ENCODE results near the gene MRPL18. TPM values are rescaled to one million over a fixed set of nuclear protein-coding genes. Genes with fewer than 3 reads are reported as not detected.

The MRPL18 gene
- total RNA-seq (2012; rRNA removed) (53.4 and 70.5 TPM in 2 replicates), polyA plus RNA-seq (2012; rRNA removed) (56.8 and 64.1 TPM in 2 replicates), Bru-seq, nascent RNA (percentile 73 among the genes with signal in this experiment), BruChase-seq, experiment 1, labeled RNA remaining after a 6-hour chase (percentile 71 among the genes with signal in this experiment), BruChase-seq, experiment 2, labeled RNA remaining after a 2-hour chase (percentile 63 among the genes with signal in this experiment)
- 30.1 and 53.9 TPM in 2 replicates for polyA plus RNA-seq (2012; cell fraction: cytosol; rRNA removed)
- polyA plus RNA-seq (2012; cell fraction: nucleus; rRNA removed; ENCODE audit: low replicate concordance), result 6.7 and 21.0 TPM in 2 replicates
- long read RNA-seq, transcript MRPL18-201 (4 exons, 978 nt), result major isoform, 37 of 42 reads
- long read RNA-seq, partial matches to known transcripts, result 2 of 42 reads
- long read RNA-seq, other reads (novel, unspliced or antisense), result 3 of 42 reads

GRCh38 chr6:159790149-159790955, at the start of gene MRPL18:
Gene MRPL18, plus strand, starts transcription at chr6:159790467. Its CDS starts 121 bp downstream, at chr6:159790588.
- Histone ChIP-seq H2BK15ac (ENCODE audit: low read depth, low read length) (peak within 1 kb of the TSS; percentile 9; the same call in 1 of the 3 replicates), H3K18ac (ENCODE audit: low read depth, low read length) (peak within 1 kb of the TSS; percentile 30), H2AK5ac (ENCODE audit: low read depth, low read length) (peak within 1 kb of the TSS; percentile 77), H3K14ac (replicated peaks; ENCODE audit: low read depth, low read length) (peak within 1 kb of the TSS; percentile 91), H3K23ac (ENCODE audit: low read depth, low read length) (peak within 1 kb of the TSS; percentile 95), H3K4ac (ENCODE audit: low read depth, low read length) (peak within 1 kb of the TSS; percentile 90), H2AK9ac (replicated peaks; ENCODE audit: low read depth, low read length, poor library complexity) (peak within 1 kb of the TSS; percentile 98), H4K20me1 (ENCODE audit: insufficient read depth, low read length) (peaks cover 16% of the 10 kb centered on the region), H3K9me1 (ENCODE audit: insufficient read depth, low read length) (no peaks in the 10 kb centered on the region), H2AFZ (replicated peaks; ENCODE audit: low read length, poor library complexity) (peak within 1 kb of the TSS; percentile 96), H2BK120ac (ENCODE audit: low read depth, low read length) (peak within 1 kb of the TSS; percentile 54), H3K4me2 (ENCODE audit: low read depth, low read length) (peak within 1 kb of the TSS; percentile 76), H4K91ac (ENCODE audit: insufficient read depth, low read depth, low read length) (peak within 1 kb of the TSS; percentile 89), H2BK5ac (ENCODE audit: low read depth, low read length, poor library complexity, severe bottlenecking) (peak within 1 kb of the TSS; percentile 75), H4K5ac (ENCODE audit: low read depth, low read length) (peak within 1 kb of the TSS; percentile 76), H3K27ac (ENCODE audit: insufficient read depth, low read length) (peak within 1 kb of the TSS; percentile 91), H3K27me3 (ENCODE audit: control insufficient read depth, insufficient read depth, low read length) (no peaks in the 10 kb centered on the region), H3K56ac (ENCODE audit: extremely low read depth, insufficient read depth, low read length) (peak within 1 kb of the TSS; percentile 79), H3K4me1 (ENCODE audit: control insufficient read depth, insufficient read depth, low read length) (peaks cover 4% of the 10 kb centered on the region), H3K4me3 (ENCODE audit: insufficient read depth, low read depth, low read length) (peak within 1 kb of the TSS; percentile 89), H2BK20ac (ENCODE audit: low read depth, low read length) (no peak within 1 kb of the TSS), H4K8ac (ENCODE audit: low read depth in 2 of 2, low read length in 2 of 2) (peak within 1 kb of the TSS; percentile 74 to 89), H3K9me3 (ENCODE audit: control insufficient read depth, insufficient read depth, low read length) (no peaks in the 10 kb centered on the region), H3K9ac (ENCODE audit: low read depth, low read length) (peak within 1 kb of the TSS; percentile 90), H3K36me3 (ENCODE audit: control insufficient read depth, insufficient read depth, low read length) (peaks cover 7% of the 10 kb centered on the region), H3K79me1 (ENCODE audit: low read depth in 1 of 2, low read length in 2 of 2) (peaks cover 11 to 25% of the 10 kb centered on the region in 2 experiments; a peak in 3 of 4 replicates)
- dilution Hi-C loops (cut with HindIII; ENCODE audit: low sequenced_read_pairs, unreplicated experiment), result no loop called here
- in situ Hi-C loops (cut with MboI; ENCODE audit: low sequenced_read_pairs), result no loop called here
- peak; percentile 98 for DNase-seq
- ChIA-PET POLR2A (ENCODE audit: unreplicated experiment) (interaction anchor here (0.7 to 1.0 kb wide), 2 partner anchors 54 to 110 kb away, joined by 3 read pairs; no protein-coding TSS in a partner anchor), CTCF (interaction anchor here (0.7 to 1.3 kb wide), 2 partner anchors 18 to 99 kb away, joined by 3 to 5 read pairs; no protein-coding TSS in a partner anchor)
- intact Hi-C loops (cut with micrococcal nuclease), result no loop called here
- ATAC-seq (ENCODE audit: low read depth), result peak; percentile 88
- no TSS peak for BruUV-seq (replicated peaks)
- TF ChIP-seq MAZ (IDR thresholded peaks at IDR 0.05; ENCODE audit: borderline replicate concordance, low read depth, low read length) (no peak), MXI1 (IDR thresholded peaks at IDR 0.05; ENCODE audit: borderline replicate concordance, low read depth, low read length) (peak; percentile 67; the same call in 1 of the 2 replicates), SMC3 (IDR thresholded peaks at IDR 0.05; ENCODE audit: low read depth, low read length) (no peak), POLR2A (IDR thresholded peaks at IDR 0.05; ENCODE audit: low read depth, low read length) (peak; percentile 83), FOS (IDR thresholded peaks at IDR 0.05; ENCODE audit: low read depth, low read length) (0 out of 2 replicates have a peak, but pooled peaks have one; percentile 44), USF2 (IDR thresholded peaks at IDR 0.05; ENCODE audit: low read depth, low read length) (peak; percentile 62; the same call in 1 of the 2 replicates), CEBPB (IDR thresholded peaks at IDR 0.05; ENCODE audit: low read depth, low read length) (peak; percentile 89)
- 0% methylated on average over 18 of the region's 56 CpGs; no CpG with 5 or more reads in 1 of the 2 experiments for WGBS, 2 experiments (ENCODE audit: extremely low coverage in 2 of 2, insufficient read length in 1 of 2)
